Stimulated activated CD8-positive, alpha-beta memory T cell treated with anti-CD3 and anti-CD28 coated beads, Interleukin-15, amount 100 ng/mL, for 4 hours (primary cell): ENCODE measurements around the gene SPATA31D4.

Source experiments
- DNase-seq, 2 donors: peaks; one replicate each; pipeline ENCODE4 v3.0.0-alpha.2; 2020; ENCODE audit warnings: low read depth in 2 of 2

Gene SPATA31D4

DNA sequence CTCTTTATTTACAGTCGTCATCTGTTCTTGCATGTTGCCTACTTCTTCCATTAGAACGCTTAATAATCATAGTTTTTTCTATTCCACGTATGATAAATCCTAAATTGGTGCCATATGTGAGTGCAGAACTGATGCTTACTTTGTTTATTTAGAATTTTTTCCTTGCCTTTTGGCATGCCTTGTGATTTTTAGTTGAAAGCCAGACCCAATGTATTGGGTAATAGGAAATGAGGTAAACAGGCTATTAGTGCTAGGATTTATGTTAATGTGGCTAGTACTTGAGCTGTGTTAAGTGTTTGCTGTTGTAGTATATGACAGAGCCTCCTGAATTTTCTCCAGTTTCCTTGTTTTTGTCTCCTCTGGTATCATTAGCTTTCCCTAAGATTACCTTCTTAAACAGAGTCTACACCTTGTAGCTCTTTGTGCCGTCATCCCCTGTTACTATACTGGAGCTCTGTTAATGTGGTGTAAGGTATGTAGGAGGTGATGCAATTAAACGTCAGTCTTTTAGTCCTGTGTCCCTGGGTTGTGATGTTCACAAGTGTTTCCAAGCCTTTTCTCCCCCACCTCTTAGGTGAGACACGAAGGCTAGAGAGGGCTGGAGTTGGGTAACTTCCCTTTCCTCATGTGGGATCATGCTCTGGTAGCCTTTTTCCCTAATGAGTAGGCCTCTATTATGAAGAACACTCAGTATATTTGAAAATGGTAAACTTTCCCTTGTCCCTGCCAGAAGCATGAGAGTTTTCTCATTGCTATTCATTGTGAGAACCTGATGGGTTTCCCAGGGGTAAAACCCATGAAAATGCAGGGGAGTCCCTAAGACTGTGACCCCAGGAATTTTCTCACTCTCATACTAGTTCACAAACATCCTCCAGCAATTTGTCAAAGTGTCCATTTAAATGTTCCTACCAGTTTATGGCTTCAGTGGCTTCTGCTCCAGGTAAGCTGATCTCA, 36.3 kb downstream of the SPATA31D4 start:
- DNase-seq = no peak

GRCh38 chr9:81968026-81968425, 39.8 kb downstream of the SPATA31D4 start:
- DNase-seq = no peak

DNA sequence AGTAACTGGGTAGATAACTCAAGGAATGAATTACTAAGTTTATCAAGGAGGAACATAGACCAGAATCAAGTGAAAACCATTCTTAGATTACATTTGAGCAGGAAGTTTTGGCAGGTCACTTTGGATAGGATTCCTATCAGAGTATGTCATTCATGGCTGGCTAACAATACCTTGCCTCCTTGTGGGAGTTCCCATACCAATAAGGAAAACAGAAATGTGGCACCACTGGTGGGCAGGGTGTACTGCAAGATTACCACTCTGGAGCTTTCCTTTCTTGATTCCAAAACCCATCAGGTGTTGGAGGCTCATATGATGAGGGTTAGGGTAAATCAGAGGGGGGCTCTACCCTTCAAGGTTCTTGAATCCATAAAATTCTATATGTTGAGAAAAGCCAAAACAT, 41.7 kb downstream of the SPATA31D4 start:
- no peak for DNase-seq

DNA sequence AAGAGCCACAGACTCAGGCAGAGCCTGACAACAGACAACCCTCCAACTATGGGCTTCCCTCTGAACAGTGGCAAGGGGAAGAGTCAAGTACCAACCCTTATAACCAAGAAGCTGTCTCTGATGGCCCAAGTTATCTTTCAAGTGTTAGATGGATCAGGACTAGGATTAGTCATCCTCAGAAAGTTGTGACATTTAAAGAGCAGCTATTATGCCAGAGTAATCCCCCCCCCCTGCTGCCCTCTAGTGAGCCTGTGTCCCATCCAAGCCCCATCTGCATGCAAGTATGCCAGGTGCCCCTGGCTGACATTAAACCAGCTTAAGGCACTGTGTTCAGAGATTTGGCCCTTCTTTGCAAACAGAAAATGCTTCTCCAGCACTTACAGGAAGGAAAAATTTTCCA, 43.5 kb downstream of the SPATA31D4 start:
- no peak for DNase-seq

GRCh38 chr9:81974764-81975163, 46.5 kb downstream of the SPATA31D4 start:
- DNase-seq = no peak

- DNase-seq = no peak
Measured at GRCh38 chr9:81976351-81976750, 48.1 kb downstream of the SPATA31D4 start.

GRCh38 chr9:81979196-81979595, 51.0 kb downstream of the SPATA31D4 start:
- DNase-seq = no peak

- no peak for DNase-seq
Measured at GRCh38 chr9:81980568-81980967, 52.3 kb downstream of the SPATA31D4 start.

DNA sequence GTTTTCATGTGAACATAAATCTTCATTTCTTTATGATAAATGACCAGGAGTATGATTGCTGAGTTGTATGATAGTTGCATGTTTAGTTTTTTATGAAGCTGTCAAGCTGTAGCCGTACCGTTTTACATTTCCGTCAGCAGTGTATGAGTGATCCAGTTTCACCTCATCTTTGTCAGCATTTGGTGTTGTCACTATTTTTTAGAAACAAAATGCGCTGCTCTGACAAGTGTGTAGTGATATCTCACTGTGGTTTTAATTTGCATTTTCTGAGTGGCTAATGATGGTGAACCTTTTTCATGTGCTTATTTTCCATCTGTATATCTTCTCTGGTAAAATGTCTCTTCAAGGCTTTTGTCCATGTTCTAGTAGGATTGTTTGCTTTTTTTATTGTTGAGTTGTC, 53.7 kb downstream of the SPATA31D4 start:
- DNase-seq = no peak
